DOHH2 (cell line): ENCODE data around the gene HIF1AN.

ENCODE experiments used
- CTCF ChIP-seq: fragments of 200-600 bp; sonication (generic); IDR thresholded peaks from one replicate; pipeline ENCODE4 v1.5.1; 2014; ENCODE audit warnings: antibody characterized with exemption, mild to moderate bottlenecking, low read depth, low read length; ENCODE audit not compliant: poor library complexity, severe bottlenecking
- EZH2phosphoT487 ChIP-seq: fragments of 200-600 bp; sonication (generic); IDR thresholded peaks from 2 replicates; pipeline ENCODE4 v1.6.1; 2017; ENCODE audit warnings: borderline replicate concordance, mild to moderate bottlenecking, antibody characterized with exemption, low read length, moderate library complexity, mixed read lengths

- TF ChIP-seq CTCF: no peak
- no peak for TF ChIP-seq EZH2phosphoT487
These were observed 4.0 kb upstream of the HIF1AN start for GRCh38 chr10:100531761-100532160.
